ENCODE results near the gene SSH2. TPM values are rescaled to one million over a fixed set of nuclear protein-coding genes. Genes with fewer than 3 reads are reported as not detected.

The SSH2 gene
- total RNA-seq, 2 experiments from 2014 or later = 39.4 to 73.9 TPM

- ChIA-PET CTCF (ENCODE audit: unreplicated experiment) (interaction anchor here (0.6 to 1.2 kb wide), 3 partner anchors 8 to 243 kb away, joined by 3 to 5 read pairs (median 4); no protein-coding TSS in a partner anchor), POLR2A (interaction anchor here (0.6 kb wide), 1 partner anchor 62 kb away, joined by 4 read pairs; no protein-coding TSS in a partner anchor)
- peak; percentile 74 for DNase-seq (ENCODE audit: low spot score)
- Histone ChIP-seq H3K9me2 (ENCODE audit: insufficient read depth, low read length) (no peaks in the 10 kb centered on the region), H4K20me1 (ENCODE audit: insufficient read depth, low read length) (0 out of 2 replicates have a peak, but pooled peaks cover 10% of the 10 kb centered on the region), H3K79me2 (ENCODE audit: insufficient read depth, low read depth, low read length) (no peaks in the 10 kb centered on the region), H3K4me2 (ENCODE audit: low read length) (peak overlapping the region; percentile 35; the same call in 1 of the 2 replicates), H3K27ac (ENCODE audit: low read depth, low read length, poor library complexity, severe bottlenecking) (no peak overlapping the region), H3K36me3 (ENCODE audit: insufficient read depth, low read length) (peaks cover 10% of the 10 kb centered on the region; the same call in 1 of the 2 replicates), H2AFZ (ENCODE audit: low read length) (no peak overlapping the region), H3K4me1 (ENCODE audit: insufficient read depth, low read length, poor library complexity, severe bottlenecking) (peaks cover 43% of the 10 kb centered on the region), H3K4me3 (ENCODE audit: low read depth, low read length, poor library complexity, severe bottlenecking) (no peak overlapping the region), H3K9me3 (ENCODE audit: low read length) (no peaks in the 10 kb centered on the region)
- no peak for TF ChIP-seq EZH2phosphoT487 (IDR thresholded peaks at IDR 0.05; ENCODE audit: borderline replicate concordance, low read depth, low read length)
- TF ChIP-seq CTCF (conservative IDR thresholded peaks at IDR 0.05; ENCODE audit: low read length) = peak; percentile 83
- BruUV-seq (replicated peaks) = no TSS peak
- intact Hi-C loops (cut with micrococcal nuclease; ENCODE audit: unreplicated experiment) = loop anchor here (1.0 kb wide), 1 partner anchor 19 kb away; no protein-coding TSS in a partner anchor
Observed at GRCh38 chr17:29613352-29613837, 316.6 kb downstream of the SSH2 start.

- no peak overlapping the region for H3K27ac ChIP-seq (ENCODE audit: low read depth, low read length, poor library complexity, severe bottlenecking)
- BruUV-seq (replicated peaks) = no TSS peak
- no peak overlapping the region for H2AFZ ChIP-seq (ENCODE audit: low read length)
- H3K4me3 ChIP-seq (ENCODE audit: low read depth, low read length, poor library complexity, severe bottlenecking) = no peak overlapping the region
- DNase-seq (ENCODE audit: low spot score) = no peak
- H4K20me1 ChIP-seq (ENCODE audit: insufficient read depth, low read length) = 0 out of 2 replicates have a peak, but pooled peaks cover 10% of the 10 kb centered on the region
- peaks cover 36% of the 10 kb centered on the region for H3K4me1 ChIP-seq (ENCODE audit: insufficient read depth, low read length, poor library complexity, severe bottlenecking)
- POLR2A ChIA-PET = no interaction called here
- H3K4me2 ChIP-seq (ENCODE audit: low read length) = peak overlapping the region; percentile 35; the same call in 1 of the 2 replicates
- CTCF ChIA-PET (ENCODE audit: unreplicated experiment) = interaction anchor here (1.0 to 1.2 kb wide), 2 partner anchors 8 to 242 kb away, joined by 4 to 5 read pairs; no protein-coding TSS in a partner anchor
- TF ChIP-seq CTCF (conservative IDR thresholded peaks at IDR 0.05; ENCODE audit: low read length) (no peak), EZH2phosphoT487 (IDR thresholded peaks at IDR 0.05; ENCODE audit: borderline replicate concordance, low read depth, low read length) (no peak)
- H3K9me3 ChIP-seq (ENCODE audit: low read length) = no peaks in the 10 kb centered on the region
- H3K9me2 ChIP-seq (ENCODE audit: insufficient read depth, low read length) = no peaks in the 10 kb centered on the region
- H3K79me2 ChIP-seq (ENCODE audit: insufficient read depth, low read depth, low read length) = no peaks in the 10 kb centered on the region
- intact Hi-C loops (cut with micrococcal nuclease; ENCODE audit: unreplicated experiment) = loop anchor here (1.0 kb wide), 1 partner anchor 18 kb away; no protein-coding TSS in a partner anchor
- peaks cover 10% of the 10 kb centered on the region; the same call in 1 of the 2 replicates for H3K36me3 ChIP-seq (ENCODE audit: insufficient read depth, low read length)
Observed at GRCh38 chr17:29612404-29613280, 317.4 kb downstream of the SSH2 start.

All from OCI-LY7 (cell line).